ENCODE data around the gene SBNO2.

Gene SBNO2

DNA sequence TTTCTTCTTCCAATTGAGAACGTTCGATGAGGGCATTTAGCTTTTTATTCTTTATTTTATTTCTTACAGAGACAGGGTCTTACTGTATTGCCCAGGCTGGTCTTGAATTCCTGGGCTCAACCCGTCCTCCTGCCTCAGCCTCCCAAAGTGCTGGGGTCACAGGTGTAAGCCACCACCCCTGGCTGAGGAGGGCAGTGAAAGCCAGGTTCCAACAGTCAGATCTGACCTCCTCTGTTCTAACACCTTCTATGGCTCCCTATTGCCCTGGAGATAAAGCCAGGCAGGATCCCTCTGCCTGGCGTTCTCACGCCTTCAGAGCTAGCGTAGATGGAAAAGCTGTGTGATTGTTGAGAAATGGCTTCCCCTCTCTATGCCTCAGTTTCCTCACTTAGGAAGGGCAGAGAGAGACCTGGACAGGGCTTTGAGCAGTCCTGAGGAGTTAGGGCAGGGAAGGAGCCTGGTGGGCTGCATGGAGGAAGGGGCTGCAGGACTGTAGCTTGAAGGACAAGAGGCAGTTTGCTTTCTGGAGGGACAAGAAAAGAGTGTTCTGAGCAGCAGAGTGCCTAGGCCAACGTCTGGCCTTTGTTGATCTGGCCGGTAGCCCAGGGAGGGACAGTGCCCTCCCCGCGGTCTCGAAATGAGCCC is 101.6 kb downstream of the SBNO2 start:
- no peak for DNase-seq (ENCODE audit: low spot score)

DNA sequence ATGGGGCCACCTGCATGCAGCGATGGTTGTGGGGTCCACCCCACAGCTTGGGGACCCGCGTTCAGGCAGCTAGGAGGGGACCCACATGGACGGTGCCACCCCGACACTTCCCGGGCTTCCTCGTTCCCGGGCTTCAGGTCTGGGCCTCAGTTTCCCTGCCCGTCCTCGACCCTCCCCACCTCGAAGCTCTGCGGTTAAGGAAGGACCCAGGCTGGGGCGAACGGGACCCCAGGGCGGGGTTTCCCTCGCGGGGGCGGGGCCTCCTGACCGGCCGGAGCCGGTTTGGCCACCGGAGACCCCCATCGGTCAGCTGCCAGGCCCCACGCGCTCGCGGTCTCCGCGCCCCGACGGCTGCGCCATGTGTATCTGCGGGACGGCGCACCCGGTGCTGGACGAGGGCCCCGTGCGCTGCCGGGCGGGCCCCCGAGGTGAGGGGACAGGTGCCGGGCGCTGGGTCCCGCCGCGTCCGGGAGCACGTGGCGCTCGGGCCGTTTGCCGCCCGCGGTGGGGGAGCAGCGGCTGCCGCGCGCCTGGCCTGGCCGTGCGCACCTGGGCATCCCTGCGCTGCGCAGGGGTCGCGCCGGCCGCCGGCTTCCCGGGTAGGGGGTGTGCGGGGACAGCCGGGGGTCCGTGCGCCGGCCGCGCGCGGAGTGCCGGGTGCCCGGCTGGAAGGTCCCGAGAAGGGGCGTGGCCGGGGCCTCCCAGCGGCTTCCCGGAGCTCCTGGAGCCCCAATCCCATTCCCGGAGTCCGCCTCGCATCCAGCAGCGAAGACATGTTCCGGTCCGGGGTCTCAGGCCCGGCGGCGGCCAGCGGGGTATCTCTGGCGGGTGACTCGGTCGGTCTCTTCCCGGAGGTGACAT is 102.9 kb downstream of the SBNO2 start:
- DNase-seq (ENCODE audit: low spot score), result no peak

DNA sequence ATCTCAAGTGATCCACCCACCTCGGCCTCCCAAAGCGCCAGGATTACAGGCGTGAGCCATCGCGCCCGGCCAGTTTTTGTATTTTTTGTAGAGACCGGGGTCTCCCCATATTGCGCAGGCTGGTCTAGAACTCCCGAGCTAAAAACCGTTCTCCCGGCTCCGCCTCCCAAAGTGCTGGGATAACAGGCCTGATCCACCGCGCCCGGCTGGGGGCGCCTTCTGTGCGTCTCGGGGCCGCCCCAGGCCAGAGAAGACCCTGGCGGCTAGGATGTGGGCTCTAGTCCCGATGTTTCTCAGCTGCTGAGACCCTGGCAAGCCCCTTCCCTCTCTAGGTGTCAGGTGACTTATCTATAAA is 103.5 kb downstream of the SBNO2 start:
- no peak for DNase-seq (ENCODE audit: low spot score)

DNA sequence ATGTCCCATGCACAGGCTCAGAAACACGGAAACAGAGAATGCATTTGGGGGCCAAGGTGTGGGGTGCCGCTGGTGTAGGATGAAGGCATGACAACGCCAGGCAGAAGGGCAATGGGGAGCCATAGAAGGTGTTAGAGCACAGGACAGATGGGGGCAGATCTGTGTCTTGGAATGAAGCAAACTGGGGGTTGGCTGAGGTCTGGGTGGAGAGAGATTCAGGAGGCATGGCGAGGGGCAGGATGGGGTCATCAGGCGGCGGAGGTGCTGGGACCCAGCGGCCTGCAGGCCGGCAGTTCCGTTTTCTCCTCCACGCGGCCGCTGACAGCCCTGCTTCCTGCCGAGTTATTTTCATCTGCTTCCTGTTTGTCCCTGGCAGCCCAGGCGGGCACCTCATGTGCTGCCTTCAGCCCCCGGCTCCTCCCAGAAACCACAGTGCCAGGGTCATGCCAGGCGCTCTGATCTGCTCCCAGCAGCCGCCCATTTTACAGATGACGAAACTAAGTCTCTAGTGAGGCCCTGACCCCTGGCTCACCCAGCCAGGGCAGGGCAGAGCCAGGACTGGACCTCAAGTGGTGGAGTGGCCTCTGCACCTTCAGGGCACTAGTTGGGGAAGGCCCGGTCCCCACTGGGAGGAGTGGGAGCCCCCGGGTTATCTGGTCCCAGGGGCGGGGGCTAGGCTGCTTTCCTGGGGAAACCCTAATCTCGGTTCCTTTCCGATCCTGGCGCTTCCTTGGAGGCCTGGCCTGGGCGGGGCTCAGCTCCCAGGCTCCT is 104.9 kb downstream of the SBNO2 start:
- DNase-seq (ENCODE audit: low spot score), result no peak

DNA sequence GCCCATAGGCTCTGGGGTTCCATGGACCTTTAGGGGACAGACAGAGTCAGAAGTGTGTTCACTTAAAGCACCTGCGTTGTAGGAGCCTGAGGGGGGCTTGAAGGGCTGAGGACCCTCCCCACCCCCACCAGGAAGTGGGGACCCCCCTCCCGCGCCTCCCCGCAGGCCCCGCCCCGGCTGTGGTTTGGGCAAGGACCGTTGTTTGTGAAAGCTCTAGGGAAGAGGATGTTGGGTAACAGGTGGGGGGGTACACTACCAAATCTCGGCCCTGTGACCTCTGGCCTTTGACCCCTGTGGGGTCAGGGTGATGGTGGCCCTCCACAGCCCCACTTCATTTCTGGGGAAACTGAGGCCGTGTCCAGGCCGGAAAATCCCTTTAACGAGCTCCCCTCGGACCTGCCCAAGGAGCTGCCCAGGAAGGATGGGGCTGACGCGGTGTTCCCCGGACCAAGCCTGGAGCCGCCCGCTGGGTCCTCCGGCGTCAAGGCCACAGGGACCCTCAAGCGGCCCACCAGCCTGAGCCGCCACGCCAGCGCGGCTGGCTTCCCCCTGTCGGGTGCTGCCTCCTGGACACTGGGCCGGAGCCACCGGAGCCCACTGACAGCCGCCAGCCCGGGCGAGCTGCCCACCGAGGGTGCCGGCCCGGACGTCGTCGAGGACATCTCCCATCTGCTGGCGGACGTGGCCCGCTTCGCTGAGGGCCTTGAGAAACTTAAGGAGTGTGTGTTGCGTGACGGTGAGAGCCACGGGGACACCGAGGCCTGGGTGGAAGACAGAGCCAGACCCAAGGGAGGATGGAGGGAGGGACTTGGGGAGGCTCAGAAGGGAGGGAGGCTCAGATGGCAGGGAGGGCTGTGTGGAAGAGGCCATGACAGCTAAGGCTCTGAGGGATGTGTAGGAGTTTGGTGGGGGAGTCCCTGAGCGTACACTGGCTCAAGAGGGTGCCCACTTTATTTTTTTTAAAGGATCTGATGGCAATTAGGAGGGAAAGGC is 105.8 kb downstream of the SBNO2 start:
- no peak for DNase-seq (ENCODE audit: low spot score)

DNA sequence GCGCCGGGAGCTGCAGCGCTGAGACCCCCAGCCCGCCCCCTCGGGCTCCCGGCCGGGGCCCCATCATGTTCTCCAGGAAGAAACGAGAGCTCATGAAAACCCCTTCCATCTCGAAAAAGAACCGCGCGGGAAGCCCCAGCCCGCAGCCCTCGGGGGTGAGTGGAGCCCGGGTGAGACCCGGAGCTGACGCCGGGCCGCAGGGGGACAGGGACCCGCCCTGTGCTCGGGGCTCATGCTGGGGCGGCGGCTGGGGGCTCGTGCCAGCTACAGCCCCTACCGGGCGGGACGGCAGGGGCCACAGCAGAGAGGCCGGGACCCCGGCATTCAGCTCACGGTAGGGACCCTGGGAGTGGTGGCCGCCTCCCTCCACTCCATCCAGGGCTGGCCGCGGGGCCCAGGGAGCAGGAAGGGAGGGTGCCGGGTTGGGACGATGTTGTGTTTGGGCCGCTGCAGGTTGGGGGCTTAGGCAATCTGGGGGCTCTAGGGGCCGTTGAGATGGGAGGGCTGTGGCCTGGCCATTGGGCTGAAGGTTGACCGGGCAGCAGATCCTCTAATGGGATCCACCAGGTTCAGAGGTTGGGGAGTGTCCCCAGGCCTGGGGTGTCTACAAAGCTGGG is 106.6 kb downstream of the SBNO2 start:
- no peak for DNase-seq (ENCODE audit: low spot score)

DNA sequence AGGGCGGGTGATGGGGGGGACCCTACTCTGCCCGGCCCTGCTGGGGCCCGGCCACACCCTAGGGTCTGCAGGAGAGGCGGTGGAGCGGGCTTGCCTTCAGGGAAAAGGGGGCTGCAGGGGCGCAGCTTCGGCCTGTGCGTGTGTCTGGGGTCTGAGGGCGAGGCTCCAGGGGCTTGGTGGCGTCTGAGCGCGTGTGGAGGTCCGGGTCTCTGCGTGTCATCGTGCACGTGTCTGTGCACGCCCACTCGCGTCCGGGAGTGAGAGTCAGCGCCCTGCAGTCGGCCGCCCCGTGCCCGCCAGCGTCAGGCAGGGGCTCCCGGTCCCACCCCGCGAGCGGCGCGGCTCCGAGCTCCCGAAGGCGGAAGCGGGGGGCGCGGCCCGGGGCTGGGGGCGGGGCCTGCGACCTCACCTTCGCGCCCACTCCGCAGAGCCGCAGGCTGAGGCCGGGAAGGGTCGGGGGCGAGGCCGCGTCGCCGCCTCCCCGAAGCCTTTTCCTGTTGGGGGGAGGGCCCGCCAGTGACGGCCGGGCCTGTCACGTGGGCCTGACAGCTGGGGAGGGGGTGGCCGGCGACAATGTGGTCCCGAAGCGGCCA is 107.2 kb downstream of the SBNO2 start, which contains the start of gene ARHGAP45:
ARHGAP45 (plus strand) TSS at position 420 of the 593 bp plus-strand sequence. CDS start 239 bp downstream, outside the sequence.
- DNase-seq (ENCODE audit: low spot score), result no peak

DNA sequence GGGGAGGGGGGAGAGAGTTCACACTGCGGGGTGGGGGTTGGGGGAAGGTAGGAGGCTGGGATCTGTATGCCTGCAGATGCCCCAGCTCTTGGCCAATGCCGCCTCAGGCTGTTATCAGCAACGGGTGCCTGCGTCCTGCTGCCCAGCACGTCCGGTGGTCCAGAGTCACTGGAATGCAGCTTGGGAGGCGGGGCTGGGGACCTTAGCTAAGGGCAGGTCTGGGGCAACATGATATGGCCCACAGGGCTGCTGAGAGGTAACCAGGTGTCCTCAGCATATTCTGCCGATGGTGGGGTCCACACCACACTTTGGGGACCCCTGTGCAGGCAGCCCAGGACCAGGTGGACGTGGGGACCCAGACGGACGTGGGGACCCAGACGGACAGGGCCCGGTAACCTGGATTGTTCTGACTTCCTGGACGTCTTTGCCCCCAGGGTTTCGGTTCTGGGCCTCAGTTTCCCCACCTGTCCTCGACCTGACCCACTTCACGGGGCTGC is 107.8 kb downstream of the SBNO2 start:
- no peak for DNase-seq (ENCODE audit: low spot score)

DNA sequence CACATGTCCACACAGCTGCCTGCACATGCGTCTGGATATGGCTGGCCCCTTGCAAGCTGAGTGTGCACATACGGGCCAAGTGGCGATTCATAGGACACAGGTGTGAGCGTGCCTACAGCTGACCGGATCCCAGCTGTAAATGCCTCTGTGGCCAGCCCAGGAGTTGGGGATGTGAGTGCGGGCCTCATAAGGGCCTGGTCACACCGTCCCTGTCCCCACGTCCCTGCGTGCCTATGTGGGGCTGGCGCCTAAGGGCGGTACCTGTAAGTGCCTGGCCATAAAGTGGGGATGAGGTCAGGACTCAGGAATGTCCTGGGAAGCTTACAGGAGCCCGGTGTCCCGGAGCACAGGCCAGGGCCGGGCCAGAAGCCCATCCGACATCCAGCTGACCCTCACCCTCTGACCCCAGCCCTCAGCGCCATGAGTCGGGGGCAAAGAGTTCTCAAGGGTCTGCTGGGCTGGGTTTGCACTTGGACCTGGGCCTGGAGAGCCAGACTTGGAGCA is 108.4 kb downstream of the SBNO2 start:
- DNase-seq (ENCODE audit: low spot score), result peak; percentile 73

DNA sequence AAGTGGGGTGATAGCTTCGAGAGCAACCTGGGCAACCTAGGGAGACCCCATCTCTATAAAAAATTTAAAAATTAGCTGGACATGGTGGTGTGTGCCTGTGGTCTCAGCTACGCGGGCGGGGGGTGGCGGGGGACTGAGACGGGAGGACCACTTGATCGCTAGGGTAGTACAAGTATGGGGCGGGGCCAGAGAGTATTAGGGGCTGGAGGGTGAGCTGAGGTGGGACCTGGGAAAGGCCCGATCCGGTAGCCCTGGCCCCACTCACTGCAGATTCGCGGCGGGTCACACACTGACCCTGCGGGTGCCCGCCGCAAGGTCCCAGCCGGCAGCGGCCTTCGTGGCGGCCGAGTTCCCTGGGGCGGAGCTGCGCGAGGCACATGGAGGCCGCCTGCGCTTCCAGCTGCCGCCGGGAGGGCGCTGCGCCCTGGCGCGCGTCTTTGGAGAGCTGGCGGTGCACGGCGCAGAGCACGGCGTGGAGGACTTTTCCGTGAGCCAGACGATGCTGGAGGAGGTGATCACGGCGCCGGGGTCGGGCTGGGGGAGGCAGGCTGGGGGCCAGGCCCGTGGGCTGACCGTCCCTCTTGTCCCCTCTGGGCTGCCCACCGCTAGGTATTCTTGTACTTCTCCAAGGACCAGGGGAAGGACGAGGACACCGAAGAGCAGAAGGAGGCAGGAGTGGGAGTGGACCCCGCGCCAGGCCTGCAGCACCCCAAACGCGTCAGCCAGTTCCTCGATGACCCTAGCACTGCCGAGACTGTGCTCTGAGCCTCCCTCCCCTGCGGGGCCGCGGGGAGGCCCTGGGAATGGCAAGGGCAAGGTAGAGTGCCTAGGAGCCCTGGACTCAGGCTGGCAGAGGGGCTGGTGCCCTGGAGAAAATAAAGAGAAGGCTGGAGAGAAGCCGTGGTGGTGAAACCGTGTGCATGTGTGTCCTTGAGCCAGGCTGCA is 109.1 kb downstream of the SBNO2 start:
- peak; percentile 59 for DNase-seq (ENCODE audit: low spot score)

DNA sequence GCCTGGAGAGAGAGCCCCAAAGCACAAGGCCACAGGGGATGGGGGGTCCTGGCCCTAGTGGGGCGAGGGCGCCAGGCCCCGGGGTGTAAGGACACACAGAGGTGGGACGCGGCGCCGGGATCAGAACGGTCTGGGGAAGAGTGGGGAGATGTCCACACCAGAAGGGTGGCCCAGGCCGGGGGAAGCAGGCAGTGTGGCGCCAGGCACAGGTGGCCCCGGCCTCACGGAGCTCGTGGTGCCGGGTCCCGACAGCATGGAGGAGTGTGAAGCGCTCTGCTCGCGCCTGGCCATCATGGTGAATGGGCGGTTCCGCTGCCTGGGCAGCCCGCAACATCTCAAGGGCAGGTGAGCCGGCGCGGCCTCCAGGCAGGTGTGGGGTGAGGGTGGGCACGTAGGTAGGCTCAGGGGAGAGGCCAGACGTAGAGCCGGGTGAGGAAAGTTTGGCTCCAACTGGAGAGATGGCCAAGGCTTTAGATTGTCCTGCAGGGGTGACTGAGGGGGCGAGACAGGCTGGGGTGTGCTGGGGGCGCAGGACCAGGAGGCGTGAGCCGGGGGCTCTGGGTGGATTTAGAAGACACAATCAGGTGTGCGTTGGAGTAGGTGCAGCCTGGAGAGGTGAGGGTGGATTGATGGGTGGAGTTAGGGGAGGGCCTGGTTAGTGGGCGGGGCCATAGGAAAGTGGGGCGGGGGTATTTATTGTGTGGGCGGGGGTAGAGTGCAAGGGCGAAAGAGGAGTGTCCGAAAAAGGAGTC is 110.0 kb downstream of the SBNO2 start:
- no peak for DNase-seq (ENCODE audit: low spot score)

DNA sequence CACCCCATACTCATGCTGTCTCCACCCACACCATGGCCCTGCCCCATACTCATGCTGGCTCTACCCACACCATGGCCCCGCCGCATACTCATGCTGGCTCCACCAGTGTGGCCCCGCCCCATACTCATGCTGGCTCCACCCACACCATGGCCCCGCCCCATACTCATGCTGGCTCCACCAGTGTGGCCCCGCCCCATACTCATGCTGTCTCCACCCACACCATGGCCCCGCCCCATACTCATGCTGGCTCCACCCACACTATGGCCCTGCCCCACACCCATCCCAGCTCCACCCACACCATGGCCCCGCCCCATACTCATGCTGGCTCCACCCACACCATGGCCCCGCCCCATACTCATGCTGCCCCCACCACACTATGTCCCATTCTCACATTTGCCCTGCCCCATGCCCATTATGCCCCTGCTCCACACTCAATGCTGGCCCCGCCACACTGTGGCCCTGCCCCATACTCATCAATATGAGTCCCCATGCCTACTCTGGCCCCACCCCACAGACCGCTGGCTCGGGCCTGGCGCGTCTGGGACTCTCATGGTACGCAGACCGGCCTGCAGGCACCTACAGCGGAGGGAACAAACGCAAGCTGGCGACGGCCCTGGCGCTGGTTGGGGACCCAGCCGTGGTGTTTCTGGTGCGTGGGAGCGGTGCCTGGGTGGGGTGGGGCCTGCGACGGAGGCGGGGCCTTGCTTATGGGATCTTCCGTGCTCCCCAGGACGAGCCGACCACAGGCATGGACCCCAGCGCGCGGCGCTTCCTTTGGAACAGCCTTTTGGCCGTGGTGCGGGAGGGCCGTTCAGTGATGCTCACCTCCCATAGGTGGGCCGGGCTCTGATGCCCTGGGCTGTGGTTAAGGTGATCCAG is 110.8 kb downstream of the SBNO2 start:
- no peak for DNase-seq (ENCODE audit: low spot score)

DNA sequence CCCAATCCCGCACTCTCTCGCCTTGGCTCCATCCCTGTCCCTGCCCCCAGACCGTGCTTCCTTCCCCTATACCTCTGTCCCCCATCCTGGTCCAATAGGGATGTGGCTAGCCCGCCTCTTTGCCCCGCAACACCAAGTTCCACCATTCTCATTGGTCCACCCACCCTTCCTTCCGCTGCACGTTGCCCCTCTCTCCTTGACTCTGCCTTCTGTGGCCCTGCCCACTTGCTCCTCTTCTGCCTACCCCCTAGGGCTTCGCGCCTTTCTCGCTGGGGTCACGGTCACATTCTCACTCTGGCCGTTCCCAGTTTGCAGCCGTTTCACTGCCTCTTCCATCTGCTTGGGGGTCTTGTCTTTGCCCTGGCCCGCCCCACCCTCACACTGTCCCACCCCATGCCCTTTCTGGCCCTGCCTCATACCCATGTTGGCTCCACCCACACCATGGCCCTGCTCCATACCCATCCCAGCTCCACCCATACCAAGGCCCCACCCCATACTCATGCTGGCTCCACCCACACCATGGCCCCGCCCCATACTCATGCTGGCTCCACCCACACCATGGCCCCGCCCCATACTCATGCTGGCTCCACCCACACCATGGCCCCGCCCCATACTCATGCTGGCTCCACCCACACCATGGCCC is 111.6 kb downstream of the SBNO2 start:
- DNase-seq (ENCODE audit: low spot score), result no peak

DNA sequence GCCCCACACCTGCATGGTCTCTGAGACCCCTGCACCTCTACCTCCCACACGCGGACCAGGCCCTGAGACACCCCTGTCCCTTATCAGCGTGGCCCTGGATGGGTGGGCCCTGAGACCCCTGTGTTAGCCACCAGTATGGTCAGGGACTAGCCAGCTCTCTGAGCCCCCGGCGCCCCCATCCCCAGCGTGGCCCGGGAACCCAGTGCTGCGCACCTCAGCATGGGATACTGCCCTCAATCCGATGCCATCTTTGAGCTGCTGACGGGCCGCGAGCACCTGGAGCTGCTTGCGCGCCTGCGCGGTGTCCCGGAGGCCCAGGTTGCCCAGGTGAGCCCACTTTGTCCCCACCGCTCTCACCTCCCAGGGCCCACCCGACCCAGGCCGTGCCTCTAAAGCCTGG is 112.1 kb downstream of the SBNO2 start:
- no peak for DNase-seq (ENCODE audit: low spot score)

DNA sequence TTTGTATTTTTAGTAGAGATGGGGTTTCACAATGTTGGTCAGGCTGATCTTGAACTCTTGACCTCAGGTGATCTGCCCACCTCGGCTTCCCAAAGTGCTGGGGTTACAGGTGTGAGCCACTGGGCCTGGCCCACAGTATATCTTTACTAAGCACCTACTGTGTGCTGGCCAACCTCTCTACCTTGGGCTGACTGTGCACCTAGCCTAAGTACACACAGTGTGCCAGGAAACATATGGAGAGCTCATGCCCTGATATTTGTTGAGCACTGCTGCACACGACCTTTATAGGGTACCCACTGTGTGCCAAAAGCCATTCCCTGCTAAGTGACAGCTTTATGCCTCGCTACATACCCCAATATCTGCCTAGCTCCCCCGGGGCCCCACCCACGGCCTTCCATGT is 113.4 kb downstream of the SBNO2 start:
- DNase-seq (ENCODE audit: low spot score), result no peak

DNA sequence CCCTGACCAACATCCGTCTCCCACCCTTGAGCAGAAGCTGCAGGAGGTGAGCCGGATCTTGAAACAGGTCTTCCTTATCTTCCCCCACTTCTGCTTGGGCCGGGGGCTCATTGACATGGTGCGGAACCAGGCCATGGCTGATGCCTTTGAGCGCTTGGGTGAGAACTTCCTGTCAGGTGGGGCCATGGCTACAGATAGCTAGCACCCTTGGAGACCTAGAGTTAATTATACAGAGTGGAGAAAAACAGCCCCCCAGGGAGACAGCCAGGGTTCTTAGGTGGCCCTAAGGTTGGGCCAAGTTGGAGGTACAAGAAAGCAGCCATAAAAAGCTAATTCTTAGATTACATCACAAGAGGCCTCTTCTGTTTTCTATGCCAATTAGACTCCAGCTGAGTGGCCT is 116.0 kb downstream of the SBNO2 start:
- DNase-seq (ENCODE audit: low spot score), result no peak
